A673 (cell line): ENCODE data around the gene TMEM208. TPM values are rescaled to one million over a fixed set of nuclear protein-coding genes. Genes with fewer than 3 reads are reported as not detected.
A peak's percentile ranks its signal among the peaks of the same experiment; 100 is the strongest.

Experiments used
- BruUV-seq: library from RNA; stranded (reverse); fragments of 400-500 nt; replicated peaks from 2 replicates; lab custom pipeline; 2021; lab: Mats Ljungman, UMichigan
- CTCF ChIA-PET: fragments of 300-600 bp; sonication (Branson Sonifier 250); formaldehyde crosslinking; loops from one replicate; lab custom pipeline; 2022; ENCODE audit warnings: antibody characterized with exemption; lab: Charles Lee
- POLR2A ChIA-PET: fragments of 300-600 bp; sonication (Branson Sonifier 250); formaldehyde crosslinking; loops from one replicate; lab custom pipeline; 2022; ENCODE audit warnings: antibody characterized with exemption; ENCODE audit not compliant: low non-redundant PET; lab: Charles Lee
- DNase-seq: peaks from one replicate; pipeline ENCODE4 v3.0.0-alpha.2; 2015; ENCODE audit warnings: low spot score
- H3K27ac ChIP-seq: fragments of 200-600 bp; sonication (generic); 2 replicates; pipeline ENCODE4 v1.5.1; 2016; ENCODE audit warnings: mixed run types, low read depth, mild to moderate bottlenecking, mixed read lengths, antibody characterized with exemption, low read length; ENCODE audit not compliant: poor library complexity, severe bottlenecking
- H3K27me3 ChIP-seq: fragments of 200-600 bp; sonication (generic); replicated peaks from 2 replicates; pipeline ENCODE4 v1.6.1; 2017; ENCODE audit warnings: mixed run types, low read depth, mild to moderate bottlenecking, mixed read lengths, antibody characterized with exemption, low read length; ENCODE audit not compliant: insufficient read depth, poor library complexity
- H3K36me3 ChIP-seq: fragments of 200-600 bp; sonication (generic); 2 replicates; pipeline ENCODE4 v1.6.1; 2016; ENCODE audit warnings: mixed run types, mild to moderate bottlenecking, mixed read lengths, antibody characterized with exemption, low read length; ENCODE audit not compliant: insufficient read depth, poor library complexity, severe bottlenecking
- H3K4me1 ChIP-seq: fragments of 200-600 bp; sonication (generic); 2 replicates; pipeline ENCODE4 v1.6.1; 2017; ENCODE audit warnings: mixed run types, mild to moderate bottlenecking, mixed read lengths, antibody characterized with exemption, low read length; ENCODE audit not compliant: insufficient read depth, poor library complexity, severe bottlenecking
- H3K4me3 ChIP-seq: fragments of 200-600 bp; sonication (generic); 2 replicates; pipeline ENCODE4 v1.5.1; 2016; ENCODE audit warnings: low read depth, mixed run types, mild to moderate bottlenecking, mixed read lengths, low read length; ENCODE audit not compliant: poor library complexity, severe bottlenecking
- H3K9me3 ChIP-seq: fragments of 200-600 bp; sonication (generic); 2 replicates; pipeline ENCODE4 v1.6.1; 2016; ENCODE audit warnings: mixed run types, low read depth, mild to moderate bottlenecking, mixed read lengths, antibody characterized with exemption, low read length; ENCODE audit not compliant: poor library complexity, severe bottlenecking
- EZH2 ChIP-seq: fragments of 200-600 bp; sonication (generic); IDR thresholded peaks from 2 replicates; pipeline ENCODE4 v1.6.1; 2017; ENCODE audit warnings: borderline replicate concordance, low read depth, mild to moderate bottlenecking, mixed read lengths, antibody characterized with exemption, low read length; ENCODE audit not compliant: poor library complexity, severe bottlenecking
- intact Hi-C: fragments of 100-400 bp; cut with micrococcal nuclease; formaldehyde crosslinking; loops from one replicate; pipeline ENCODE4 v1.10.0; 2022; ENCODE audit not compliant: unreplicated experiment
- total RNA-seq: library from RNA; stranded (reverse); gene quantifications from 2 replicates; pipeline ENCODE4 v1.2.3, GENCODE V29; 2021
- TF ChIP-seq, protein P1 (sequence below): fragments of 300-800, 200-600 bp; sonication (generic); conservative IDR thresholded peaks from 2 replicates; pipeline ENCODE4 v1.5.1; 2017; ENCODE audit warnings: low read depth, mild to moderate bottlenecking, antibody characterized with exemption, low read length, moderate library complexity, mixed read lengths

TMEM208 gene
- total RNA-seq, 1 experiment from 2014 or later, result 38.2 TPM

DNA sequence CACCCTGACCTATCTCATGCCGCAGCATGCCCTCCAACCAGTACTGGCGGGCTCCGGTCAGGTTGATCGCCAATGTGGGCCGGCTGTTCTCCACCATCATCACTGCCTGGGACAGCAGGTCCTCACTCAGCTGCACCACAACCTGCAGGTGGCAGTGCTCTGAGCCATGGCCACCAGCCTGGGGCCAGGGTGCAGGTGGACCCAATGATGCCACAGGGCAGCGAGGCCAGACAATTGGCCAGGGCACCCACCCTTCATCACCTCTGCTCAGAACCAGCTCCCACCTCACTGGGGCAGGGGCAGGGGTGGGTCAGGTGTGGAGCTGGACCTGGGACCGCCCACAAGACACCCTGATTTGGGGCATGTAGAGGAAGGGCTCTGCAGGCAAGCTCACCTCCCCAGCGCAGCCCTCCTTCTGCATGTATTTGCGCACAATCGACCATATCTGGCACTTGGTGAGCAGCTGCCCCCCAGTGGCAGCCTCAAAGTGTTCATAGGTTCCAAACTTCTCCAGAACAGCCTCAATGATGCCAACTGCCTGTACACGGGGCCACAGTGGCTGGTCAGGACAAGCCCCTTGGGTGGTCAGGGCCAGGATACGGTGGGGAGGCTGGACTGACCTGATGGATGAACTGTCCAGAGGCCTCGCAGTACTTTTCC lies 47.4 kb upstream of the TMEM208 start:
- POLR2A ChIA-PET, result no interaction called here
- CTCF ChIA-PET, result no interaction called here

DNA sequence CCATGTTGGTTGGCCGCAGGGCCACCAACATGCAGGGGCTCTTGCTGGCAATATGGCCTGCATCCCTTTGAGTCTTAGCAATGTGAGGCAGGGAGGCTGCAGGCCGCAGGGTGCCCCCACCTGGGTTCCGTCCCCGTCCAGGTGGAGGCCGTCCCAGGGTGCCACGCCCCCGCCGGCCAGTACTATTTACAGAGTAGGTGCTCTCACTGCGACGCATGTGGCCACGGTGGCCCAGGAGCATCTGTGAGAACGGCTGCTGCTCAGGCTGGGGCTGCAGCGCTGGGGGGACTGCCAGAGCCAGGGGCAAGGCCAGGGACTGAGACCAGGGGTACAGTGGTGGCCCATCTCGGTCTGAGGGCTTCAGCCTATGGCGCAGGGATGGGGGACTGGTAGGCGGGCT lies 46.8 kb upstream of the TMEM208 start:
- TF ChIP-seq, protein P1, sequence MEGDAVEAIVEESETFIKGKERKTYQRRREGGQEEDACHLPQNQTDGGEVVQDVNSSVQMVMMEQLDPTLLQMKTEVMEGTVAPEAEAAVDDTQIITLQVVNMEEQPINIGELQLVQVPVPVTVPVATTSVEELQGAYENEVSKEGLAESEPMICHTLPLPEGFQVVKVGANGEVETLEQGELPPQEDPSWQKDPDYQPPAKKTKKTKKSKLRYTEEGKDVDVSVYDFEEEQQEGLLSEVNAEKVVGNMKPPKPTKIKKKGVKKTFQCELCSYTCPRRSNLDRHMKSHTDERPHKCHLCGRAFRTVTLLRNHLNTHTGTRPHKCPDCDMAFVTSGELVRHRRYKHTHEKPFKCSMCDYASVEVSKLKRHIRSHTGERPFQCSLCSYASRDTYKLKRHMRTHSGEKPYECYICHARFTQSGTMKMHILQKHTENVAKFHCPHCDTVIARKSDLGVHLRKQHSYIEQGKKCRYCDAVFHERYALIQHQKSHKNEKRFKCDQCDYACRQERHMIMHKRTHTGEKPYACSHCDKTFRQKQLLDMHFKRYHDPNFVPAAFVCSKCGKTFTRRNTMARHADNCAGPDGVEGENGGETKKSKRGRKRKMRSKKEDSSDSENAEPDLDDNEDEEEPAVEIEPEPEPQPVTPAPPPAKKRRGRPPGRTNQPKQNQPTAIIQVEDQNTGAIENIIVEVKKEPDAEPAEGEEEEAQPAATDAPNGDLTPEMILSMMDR, result no peak
- TF ChIP-seq EZH2, result no peak
- no TSS peak for BruUV-seq
- POLR2A ChIA-PET, result no interaction called here
- Histone ChIP-seq H3K36me3 (no peaks in the 10 kb centered on the region), H3K27me3 (no peaks in the 10 kb centered on the region), H3K4me3 (no peak overlapping the region), H3K27ac (no peak overlapping the region), H3K4me1 (peaks cover 26% of the 10 kb centered on the region), H3K9me3 (no peaks in the 10 kb centered on the region)
- intact Hi-C loops, result no loop called here
- CTCF ChIA-PET, result no interaction called here
- no peak for DNase-seq

More for the DNA sequence above, 47.4 kb upstream of the TMEM208 start:
- H3K27me3 ChIP-seq, result no peaks in the 10 kb centered on the region
- no peak overlapping the region for H3K27ac ChIP-seq
- H3K9me3 ChIP-seq, result no peaks in the 10 kb centered on the region
- peak; percentile 66 for DNase-seq
- no peaks in the 10 kb centered on the region for H3K36me3 ChIP-seq
- intact Hi-C loops, result no loop called here
- peaks cover 27% of the 10 kb centered on the region for H3K4me1 ChIP-seq
- TF ChIP-seq EZH2, result no peak
- TF ChIP-seq, protein P1, result peak; percentile 56
- H3K4me3 ChIP-seq, result no peak overlapping the region
- BruUV-seq, result no TSS peak

DNA sequence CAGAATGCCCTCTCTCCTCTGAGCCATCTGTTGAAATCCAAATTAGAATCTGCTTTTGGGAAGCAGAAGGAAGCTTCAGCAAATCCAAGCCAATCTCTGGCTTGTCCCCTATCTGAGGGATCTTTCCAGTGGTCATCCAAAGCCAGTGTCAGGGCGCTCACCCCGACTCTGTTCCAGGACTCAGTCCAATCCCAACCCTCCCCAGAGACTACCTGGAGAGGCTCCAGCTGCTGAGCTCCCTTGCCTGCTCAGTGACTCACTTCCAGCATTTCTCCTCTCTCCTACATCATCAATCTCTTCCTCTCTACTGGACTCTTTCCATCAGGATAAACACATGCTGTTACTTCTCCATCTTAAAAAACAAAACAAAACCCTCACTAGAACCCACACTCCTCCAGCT lies 45.6 kb upstream of the TMEM208 start:
- intact Hi-C loops, result no loop called here
- H3K27me3 ChIP-seq, result no peaks in the 10 kb centered on the region
- POLR2A ChIA-PET, result no interaction called here
- CTCF ChIA-PET, result interaction anchor here (0.6 to 0.7 kb wide), 2 partner anchors 26 to 163 kb away, joined by 3 read pairs; no protein-coding TSS in a partner anchor
- DNase-seq, result no peak
- BruUV-seq, result no TSS peak
- TF ChIP-seq, protein P1, result no peak
- no peak for TF ChIP-seq EZH2
- H3K4me3 ChIP-seq, result no peak overlapping the region
- no peaks in the 10 kb centered on the region for H3K36me3 ChIP-seq
- H3K4me1 ChIP-seq, result peaks cover 25% of the 10 kb centered on the region
- H3K27ac ChIP-seq, result no peak overlapping the region
- no peaks in the 10 kb centered on the region for H3K9me3 ChIP-seq
